Breast epithelium (tissue), 4 donors: ENCODE measurements around the gene ZNF567. TPM values are rescaled to one million over a fixed set of nuclear protein-coding genes. Genes with fewer than 3 reads are reported as not detected.
A peak's percentile ranks its signal among the peaks of the same experiment; 100 is the strongest.

Experiments used
- DNase-seq, 2 donors: peaks; one replicate each; pipeline ENCODE4 v3.0.0-alpha.2; 2019; ENCODE audit warnings: low spot score in 2 of 2
- H3K27ac ChIP-seq, 2 donors: fragments of 200-600 bp; sonication (generic) in 1 of 2; one replicate each; pipeline ENCODE4 v1.5.1; 2016 to 2019; ENCODE audit warnings: mild to moderate bottlenecking in 1 of 2
- H3K27me3 ChIP-seq, 2 donors: fragments of 200-600 bp; sonication (generic) in 1 of 2; one replicate each; pipeline versions ENCODE4 v1.5.1 to v1.6.0; 2017 to 2019; ENCODE audit warnings: control low read depth in 1 of 2, mild to moderate bottlenecking in 1 of 2
- H3K36me3 ChIP-seq: fragments of 200-600 bp; one replicate; pipeline ENCODE4 v1.5.1; 2019
- H3K4me1 ChIP-seq, 2 donors: fragments of 200-600 bp; sonication (generic); one replicate each; pipeline ENCODE4 v1.5.1; 2016 to 2019; ENCODE audit warnings: control low read depth in 1 of 2
- H3K4me3 ChIP-seq, 3 donors: fragments of 200-600 bp; sonication (generic); 1 replicate in 2 of 3; 2 replicates in 1 of 3; pipeline ENCODE4 v1.5.1; 2016 to 2019; ENCODE audit warnings: mild to moderate bottlenecking in 3 of 3, moderate library complexity in 2 of 3
- H3K9me3 ChIP-seq, 2 donors: fragments of 200-600 bp; sonication (generic) in 1 of 2; one replicate each; pipeline ENCODE4 v1.5.1; 2016 to 2019; ENCODE audit warnings: control low read depth in 1 of 2
- POLR2A ChIP-seq: fragments of 450-650 bp; IDR thresholded peaks from one replicate; pipeline ENCODE4 v1.6.1; 2016; ENCODE audit warnings: antibody characterized with exemption, mild to moderate bottlenecking, moderate library complexity
- POLR2AphosphoS5 ChIP-seq, 3 donors: sonication (generic); formaldehyde crosslinking; IDR thresholded peaks; one replicate each; pipeline ENCODE4 v1.6.1; 2017; ENCODE audit warnings: antibody characterized with exemption in 3 of 3
- intact Hi-C: fragments of 100-400 bp; cut with DNase I; formaldehyde crosslinking; loops from one replicate; pipeline ENCODE4 v1.15.1; 2023; ENCODE audit warnings: low total_unique reads
- total RNA-seq, 3 donors: library from RNA; depleted of rRNA; stranded (reverse); fragments of >200 nt; gene quantifications; one replicate each; pipeline ENCODE4 v1.1.0, GENCODE V29; 2016
- TF ChIP-seq, protein P1 (sequence below), 3 donors: fragments of 450-650 bp; IDR thresholded peaks; one replicate each; pipeline ENCODE4 v1.5.1; 2016 to 2017; ENCODE audit warnings: antibody characterized with exemption in 3 of 3, mild to moderate bottlenecking in 3 of 3, moderate library complexity in 3 of 3

ZNF567 gene
- 10 to 100 TPM in 2 of 3 donors, 1 to 10 TPM in 1; 3.8 to 20.6 (median 15.1) TPM for total RNA-seq

DNA sequence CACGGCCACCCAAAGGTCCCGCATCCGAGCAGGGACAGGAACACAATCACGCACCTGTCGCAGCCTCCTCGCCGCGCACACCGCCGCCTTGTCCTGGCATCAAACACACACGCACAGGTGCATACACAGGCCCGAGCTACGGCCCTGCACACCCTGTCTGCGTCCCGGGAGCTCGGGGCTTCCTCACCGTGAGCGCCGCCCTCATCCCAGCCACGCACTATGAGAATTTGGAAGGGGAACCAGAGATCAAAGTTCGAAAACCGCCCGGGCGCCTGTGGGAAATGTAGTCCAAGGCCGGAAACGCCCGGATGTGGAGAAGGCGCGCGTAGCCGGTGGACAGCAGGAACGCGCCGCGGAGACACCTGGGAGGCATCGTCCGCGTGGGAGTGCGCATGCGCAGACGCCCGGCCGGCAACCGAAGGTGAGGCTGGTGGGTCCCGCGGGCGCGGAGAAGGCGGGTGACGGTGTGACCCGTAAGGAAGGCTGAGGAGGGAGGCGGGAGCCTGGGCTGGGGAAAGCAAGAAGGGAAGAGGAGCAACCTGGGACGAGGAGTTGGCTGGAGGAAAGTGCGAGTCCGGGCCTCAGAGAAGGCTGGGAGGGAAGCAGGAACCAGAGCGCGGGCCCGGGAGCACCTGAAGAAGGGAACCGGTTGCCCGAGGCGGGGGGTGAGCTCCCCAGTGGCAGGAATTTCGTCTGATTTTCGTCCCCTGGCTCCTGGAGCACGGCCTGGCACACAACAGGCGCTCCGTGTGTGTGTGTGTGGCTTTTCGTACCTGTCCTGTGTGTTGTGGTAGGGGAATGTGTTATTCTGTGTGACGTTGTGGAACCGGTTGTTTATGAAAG is at the start of gene ZNF567:
Gene ZNF567, plus strand, starts transcription at position 399 of the 843 bp plus-strand sequence. CDS start 7,256 bp downstream, outside the sequence.
- H3K4me1 ChIP-seq: peaks cover 0 to 4% of the 10 kb centered on the region in 2 donors
- peaks cover 17% of the 10 kb centered on the region for H3K36me3 ChIP-seq
- H3K4me3 ChIP-seq: peak within 1 kb of the TSS; percentile 70 to 87 (median 81)
- peak within 1 kb of the TSS; percentile 73 to 87 for H3K27ac ChIP-seq
- peaks cover 7 to 25% of the 10 kb centered on the region in 2 donors for H3K9me3 ChIP-seq
- H3K27me3 ChIP-seq: no peaks in the 10 kb centered on the region
- peak; percentile 97 to 98 for DNase-seq
- peak; percentile 29 for TF ChIP-seq POLR2A
- TF ChIP-seq, protein P1, sequence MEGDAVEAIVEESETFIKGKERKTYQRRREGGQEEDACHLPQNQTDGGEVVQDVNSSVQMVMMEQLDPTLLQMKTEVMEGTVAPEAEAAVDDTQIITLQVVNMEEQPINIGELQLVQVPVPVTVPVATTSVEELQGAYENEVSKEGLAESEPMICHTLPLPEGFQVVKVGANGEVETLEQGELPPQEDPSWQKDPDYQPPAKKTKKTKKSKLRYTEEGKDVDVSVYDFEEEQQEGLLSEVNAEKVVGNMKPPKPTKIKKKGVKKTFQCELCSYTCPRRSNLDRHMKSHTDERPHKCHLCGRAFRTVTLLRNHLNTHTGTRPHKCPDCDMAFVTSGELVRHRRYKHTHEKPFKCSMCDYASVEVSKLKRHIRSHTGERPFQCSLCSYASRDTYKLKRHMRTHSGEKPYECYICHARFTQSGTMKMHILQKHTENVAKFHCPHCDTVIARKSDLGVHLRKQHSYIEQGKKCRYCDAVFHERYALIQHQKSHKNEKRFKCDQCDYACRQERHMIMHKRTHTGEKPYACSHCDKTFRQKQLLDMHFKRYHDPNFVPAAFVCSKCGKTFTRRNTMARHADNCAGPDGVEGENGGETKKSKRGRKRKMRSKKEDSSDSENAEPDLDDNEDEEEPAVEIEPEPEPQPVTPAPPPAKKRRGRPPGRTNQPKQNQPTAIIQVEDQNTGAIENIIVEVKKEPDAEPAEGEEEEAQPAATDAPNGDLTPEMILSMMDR (IDR thresholded peaks at IDR 0.05): no peak
- peak; percentile 73 to 93 (median 74) for TF ChIP-seq POLR2AphosphoS5 (IDR thresholded peaks at IDR 0.05)
- intact Hi-C loops: no loop called here

DNA sequence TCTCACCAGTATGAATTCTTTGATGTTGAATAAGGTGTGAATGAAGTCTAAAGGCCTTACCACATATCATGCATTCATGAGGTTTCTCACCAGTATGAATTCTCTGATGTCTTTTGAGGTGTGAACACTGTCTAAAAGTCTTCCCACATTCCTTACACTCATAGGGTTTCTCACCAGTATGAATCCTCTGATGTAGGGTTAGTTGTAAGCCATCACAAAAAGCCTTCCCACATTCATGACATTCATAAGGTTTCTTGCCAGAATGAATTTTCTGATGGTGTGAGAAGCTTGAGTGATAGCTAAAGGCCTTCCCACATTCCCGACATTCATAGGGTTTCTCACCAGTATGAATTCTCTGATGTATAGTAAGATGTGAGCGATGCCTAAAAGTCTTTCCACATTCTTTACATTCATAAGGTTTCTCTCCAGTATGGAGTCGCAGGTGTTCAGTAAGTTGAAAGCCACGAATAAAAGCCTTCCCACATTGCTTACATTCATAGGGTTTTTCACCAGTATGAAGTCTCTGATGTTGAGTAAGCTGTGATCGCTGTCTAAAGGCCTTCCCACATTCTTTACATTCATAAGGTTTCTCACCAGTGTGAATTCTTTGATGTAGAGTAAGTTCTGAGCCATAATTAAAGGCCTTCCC is 48.4 kb upstream of the ZNF567 start:
- DNase-seq: no peak
- no peaks in the 10 kb centered on the region for H3K27me3 ChIP-seq
- peaks cover 19% of the 10 kb centered on the region for H3K36me3 ChIP-seq
- peak overlapping the region in 1 of 3 donors; percentile 8 for H3K4me3 ChIP-seq
- no peak overlapping the region for H3K27ac ChIP-seq
- peaks cover 97 to 100% of the 10 kb centered on the region in 2 donors for H3K9me3 ChIP-seq
- no peaks in the 10 kb centered on the region for H3K4me1 ChIP-seq
- TF ChIP-seq POLR2AphosphoS5 (IDR thresholded peaks at IDR 0.05) (no peak), POLR2A (no peak)
- TF ChIP-seq, protein P1 (IDR thresholded peaks at IDR 0.05): no peak
- intact Hi-C loops: no loop called here

DNA sequence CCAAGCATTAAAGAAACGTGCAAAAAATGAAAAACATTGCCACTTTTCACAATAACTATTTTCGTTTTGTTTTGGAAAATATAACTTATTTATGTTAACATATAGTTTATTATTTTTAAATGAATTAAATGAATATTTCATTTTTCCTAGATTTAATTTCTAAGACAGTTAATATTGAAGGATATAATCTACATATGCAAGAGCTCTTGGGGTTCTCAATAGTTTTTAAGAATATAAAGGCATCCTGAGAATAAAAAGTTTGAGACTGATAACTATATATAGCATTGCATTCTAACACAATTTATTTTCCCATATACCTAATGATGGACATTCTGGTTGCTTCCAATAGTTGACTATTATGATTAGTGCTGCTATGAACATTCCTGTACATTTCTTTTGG is 40.7 kb upstream of the ZNF567 start:
- no peak for DNase-seq
- Histone ChIP-seq H3K4me1 (no peaks in the 10 kb centered on the region), H3K27me3 (no peaks in the 10 kb centered on the region), H3K36me3 (no peaks in the 10 kb centered on the region), H3K27ac (no peak overlapping the region), H3K9me3 (peaks cover 84 to 98% of the 10 kb centered on the region in 2 donors), H3K4me3 (no peak overlapping the region)
- TF ChIP-seq POLR2AphosphoS5 (IDR thresholded peaks at IDR 0.05) (no peak), POLR2A (no peak)
- TF ChIP-seq, protein P1 (IDR thresholded peaks at IDR 0.05): no peak
- intact Hi-C loops: no loop called here

DNA sequence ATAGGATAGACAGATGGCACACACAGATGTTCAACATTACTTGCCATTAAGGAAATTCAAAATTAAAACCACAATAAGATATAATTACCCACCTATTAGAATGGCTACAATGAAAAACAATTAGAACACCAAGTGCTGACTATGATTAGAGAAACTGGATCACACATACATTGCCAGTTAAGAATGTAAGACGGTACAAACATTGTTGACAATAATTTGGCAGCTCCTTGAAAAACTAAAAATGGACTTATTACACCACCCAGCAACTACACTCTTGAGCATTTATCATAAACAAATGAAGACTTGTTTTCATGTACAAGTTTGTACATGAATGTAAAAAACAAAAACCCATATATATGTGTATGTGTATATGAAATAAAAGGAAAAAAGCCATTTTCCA is 34.5 kb upstream of the ZNF567 start:
- no peak for DNase-seq
- Histone ChIP-seq H3K9me3 (peaks cover 80 to 97% of the 10 kb centered on the region in 2 donors), H3K4me3 (no peak overlapping the region), H3K4me1 (no peaks in the 10 kb centered on the region), H3K27ac (no peak overlapping the region), H3K36me3 (peaks cover 36% of the 10 kb centered on the region), H3K27me3 (no peaks in the 10 kb centered on the region)
- TF ChIP-seq, protein P1 (IDR thresholded peaks at IDR 0.05): no peak
- no peak for TF ChIP-seq POLR2A
- no peak for TF ChIP-seq POLR2AphosphoS5 (IDR thresholded peaks at IDR 0.05)
- intact Hi-C loops: no loop called here

DNA sequence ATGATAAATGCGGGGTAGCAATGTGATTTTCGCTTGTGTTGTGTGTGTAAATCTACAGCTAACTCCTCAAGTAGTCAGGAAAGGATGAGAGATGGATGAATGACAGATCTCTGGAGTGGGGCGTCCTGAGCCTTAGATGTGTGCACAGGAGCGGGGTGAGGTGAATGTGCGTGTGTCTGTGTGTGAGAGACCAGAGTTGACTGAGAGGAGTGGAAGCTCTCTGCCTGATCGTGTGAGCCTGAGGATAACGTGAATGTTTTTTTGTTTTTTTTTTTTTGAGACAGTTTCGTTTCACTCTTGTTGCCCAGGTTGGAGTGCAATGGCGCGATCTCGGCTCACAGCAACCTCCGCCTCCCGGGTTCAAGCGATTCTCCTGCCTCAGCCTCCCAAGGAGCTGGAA is 21.6 kb upstream of the ZNF567 start:
- no peak overlapping the region for H3K27ac ChIP-seq
- intact Hi-C loops: no loop called here
- no peaks in the 10 kb centered on the region for H3K27me3 ChIP-seq
- no peaks in the 10 kb centered on the region for H3K4me1 ChIP-seq
- H3K9me3 ChIP-seq: peaks cover 32 to 55% of the 10 kb centered on the region in 2 donors
- H3K4me3 ChIP-seq: peak overlapping the region; percentile 68 to 94 (median 74)
- DNase-seq: no peak
- TF ChIP-seq, protein P1 (IDR thresholded peaks at IDR 0.05): no peak
- TF ChIP-seq POLR2AphosphoS5 (IDR thresholded peaks at IDR 0.05) (no peak), POLR2A (no peak)
- H3K36me3 ChIP-seq: peaks cover 6% of the 10 kb centered on the region
